Activated B cell treated with CpG ODN at 0.5 μM for 24 hours (primary cell): ENCODE data around the gene ASIC4. TPM values are rescaled to one million over a fixed set of nuclear protein-coding genes. Genes with fewer than 3 reads are reported as not detected.

Source experiments
- ATAC-seq: fragments of 200-7000 bp; cut with Tn5 transposase; one replicate; pipeline ENCODE4 v1.10.0; 2021; ENCODE audit warnings: low read depth, mild to moderate bottlenecking, moderate library complexity
- CTCF ChIA-PET: fragments of 350-600 bp; sonication (Branson Sonifier 250); formaldehyde crosslinking; loops from one replicate; lab custom pipeline; 2021; ENCODE audit warnings: antibody characterized with exemption; lab: Charles Lee
- POLR2A ChIA-PET: fragments of 350-600 bp; sonication (Branson Sonifier 250); formaldehyde crosslinking; loops from one replicate; lab custom pipeline; 2021; ENCODE audit warnings: antibody characterized with exemption; lab: Charles Lee
- DNase-seq: peaks from one replicate; pipeline ENCODE4 v3.0.0; 2022
- H3K27ac Mint-ChIP-seq: one replicate; pipeline ENCODE4 v1.8.0; 2020; ENCODE audit warnings: mixed read lengths
- H3K27me3 Mint-ChIP-seq: one replicate; pipeline ENCODE4 v1.8.0; 2021; ENCODE audit warnings: mixed read lengths
- H3K36me3 Mint-ChIP-seq: one replicate; pipeline ENCODE4 v1.8.0; 2021; ENCODE audit warnings: low read depth, mixed read lengths
- H3K4me1 Mint-ChIP-seq: one replicate; pipeline ENCODE4 v1.8.0; 2021; ENCODE audit warnings: mixed read lengths
- H3K4me3 Mint-ChIP-seq: one replicate; pipeline ENCODE4 v1.8.0; 2020; ENCODE audit warnings: mild to moderate bottlenecking, mixed read lengths
- H3K9me3 Mint-ChIP-seq: one replicate; pipeline ENCODE4 v1.8.0; 2020; ENCODE audit warnings: mixed read lengths
- CTCF ChIP-seq: fragments of 200-600 bp; IDR thresholded peaks from one replicate; pipeline ENCODE4 v1.8.0; 2022; ENCODE audit warnings: antibody characterized with exemption, mild to moderate bottlenecking
- intact Hi-C: fragments of 100-400 bp; cut with micrococcal nuclease; formaldehyde crosslinking; loops from one replicate; pipeline ENCODE4 v1.15.1; 2024
- total RNA-seq: library from RNA; stranded (reverse); gene quantifications from 2 replicates; pipeline ENCODE4 v1.2.3, GENCODE V29; 2022

Gene ASIC4
- total RNA-seq, 1 donor from 2014 or later: not detected

- Mint-ChIP-seq H3K27ac (no peak overlapping the region), H3K4me1 (no peaks in the 10 kb centered on the region), H3K9me3 (no peaks in the 10 kb centered on the region), H3K4me3 (no peak overlapping the region), H3K36me3 (no peaks in the 10 kb centered on the region), H3K27me3 (peaks cover 40% of the 10 kb centered on the region)
- no peak for ATAC-seq
- intact Hi-C loops: no loop called here
- CTCF ChIA-PET: no interaction called here
- no peak for DNase-seq
- no peak for TF ChIP-seq CTCF
- POLR2A ChIA-PET: no interaction called here
Observed at GRCh38 chr2:219576505-219577388, 62.5 kb downstream of the ASIC4 start.

GRCh38 chr2:219578811-219579613 lies 64.7 kb downstream of the ASIC4 start:
- ChIA-PET POLR2A (no interaction called here), CTCF (no interaction called here)
- intact Hi-C loops: no loop called here
- Mint-ChIP-seq H3K4me1 (no peaks in the 10 kb centered on the region), H3K27ac (no peak overlapping the region), H3K36me3 (no peaks in the 10 kb centered on the region), H3K27me3 (peaks cover 29% of the 10 kb centered on the region), H3K4me3 (no peak overlapping the region), H3K9me3 (no peaks in the 10 kb centered on the region)
- ATAC-seq: no peak
- no peak for TF ChIP-seq CTCF
- no peak for DNase-seq

- Mint-ChIP-seq H3K4me3 (no peak overlapping the region), H3K9me3 (no peaks in the 10 kb centered on the region), H3K27ac (no peak overlapping the region), H3K36me3 (no peaks in the 10 kb centered on the region), H3K27me3 (peaks cover 28% of the 10 kb centered on the region), H3K4me1 (no peaks in the 10 kb centered on the region)
- DNase-seq (no peak), ATAC-seq (no peak)
- intact Hi-C loops: no loop called here
- POLR2A ChIA-PET: interaction anchor here (0.6 kb wide), 1 partner anchor 1344 kb away, joined by 5 read pairs; no protein-coding TSS in a partner anchor
- TF ChIP-seq CTCF: no peak
- CTCF ChIA-PET: no interaction called here
Observed at GRCh38 chr2:219581346-219581745, 67.1 kb downstream of the ASIC4 start.

Other genes with a start within 250 kb of the ASIC4 start
- gene DNAJB2, start 235.1 kb upstream of the ASIC4 start, total RNA-seq: 59.0 and 71.1 TPM in 2 replicates
- not detected in 2 replicates for gene PTPRN, start 205.1 kb upstream of the ASIC4 start, total RNA-seq
- gene RESP18, start 181.7 kb upstream of the ASIC4 start, total RNA-seq: not detected in 2 replicates
- 89.0 and 93.4 TPM in 2 replicates for gene DNPEP, start 126.6 kb upstream of the ASIC4 start, total RNA-seq
- gene DES, start 96.1 kb upstream of the ASIC4 start, total RNA-seq: not detected in 2 replicates
- gene SPEG, start 79.6 kb upstream of the ASIC4 start, total RNA-seq: 0.09 and 0.42 TPM in 2 replicates
- 32.9 and 33.0 TPM in 2 replicates for gene GMPPA, start 15.6 kb upstream of the ASIC4 start, total RNA-seq
- gene CHPF, start 29.3 kb downstream of the ASIC4 start, total RNA-seq: 4.1 and 4.7 TPM in 2 replicates
- 0.86 and 1.2 TPM in 2 replicates for gene TMEM198, start 29.5 kb downstream of the ASIC4 start, total RNA-seq
- not detected in 2 replicates for gene OBSL1, start 57.1 kb downstream of the ASIC4 start, total RNA-seq
- gene INHA, start 57.8 kb downstream of the ASIC4 start, total RNA-seq: not detected in 2 replicates
- 43.3 and 53.6 TPM in 2 replicates for gene STK11IP, start 83.4 kb downstream of the ASIC4 start, total RNA-seq
- gene SLC4A3, start 113.1 kb downstream of the ASIC4 start, total RNA-seq: not detected in 2 replicates